Fibroblast of lung (primary cell): ENCODE data around the gene TNS1. TPM values are rescaled to one million over a fixed set of nuclear protein-coding genes. Genes with fewer than 3 reads are reported as not detected.

Source experiments
- DNase-seq, 2 donors: peaks; one replicate each; pipeline versions ENCODE4 v3.0.0 to v3.0.0-alpha.2; 2010; ENCODE audit warnings: low read depth in 2 of 2
- H2AFZ ChIP-seq: 2 replicates; pipeline ENCODE4 v1.5.1; 2012; ENCODE audit warnings: low read length, control low read depth, inconsistent platforms
- H3K27ac ChIP-seq: 2 replicates; pipeline ENCODE4 v1.5.1; 2011; ENCODE audit warnings: low read length, control low read depth; ENCODE audit not compliant: insufficient read depth
- H3K27me3 ChIP-seq: 2 replicates; pipeline ENCODE4 v1.5.1; 2011; ENCODE audit warnings: mild to moderate bottlenecking, low read length; ENCODE audit not compliant: control insufficient read depth, insufficient read depth
- H3K36me3 ChIP-seq: 2 replicates; pipeline ENCODE4 v1.5.1; 2011; ENCODE audit warnings: low read length; ENCODE audit not compliant: control insufficient read depth, insufficient read depth
- H3K4me1 ChIP-seq: 2 replicates; pipeline ENCODE4 v1.5.1; 2011; ENCODE audit warnings: low read length; ENCODE audit not compliant: control insufficient read depth, insufficient read depth; ENCODE audit errors: extremely low read depth
- H3K4me2 ChIP-seq: 2 replicates; pipeline ENCODE4 v1.5.1; 2011; ENCODE audit warnings: low read length, control low read depth; ENCODE audit not compliant: insufficient read depth; ENCODE audit errors: extremely low read depth
- H3K4me3 ChIP-seq, 4 experiments: fragments of 200-600 bp in 1 of 4; sonication (generic) in 1 of 4; replicated peaks in 1 of 4; 2 replicates each; pipeline ENCODE4 v1.5.1; 2011 to 2016; ENCODE audit warnings: low read length in 4 of 4, low read depth in 3 of 4, mild to moderate bottlenecking in 3 of 4, control low read depth in 2 of 4, inconsistent platforms in 1 of 4, mixed read lengths in 1 of 4; ENCODE audit not compliant: insufficient read depth in 1 of 4; ENCODE audit errors: control extremely low read depth in 1 of 4
- H3K79me2 ChIP-seq: 2 replicates; pipeline ENCODE4 v1.5.1; 2012; ENCODE audit warnings: mild to moderate bottlenecking, low read length, inconsistent platforms; ENCODE audit not compliant: control insufficient read depth, insufficient read depth
- H3K9ac ChIP-seq: 2 replicates; pipeline ENCODE4 v1.5.1; 2011; ENCODE audit warnings: mild to moderate bottlenecking, low read length, control low read depth; ENCODE audit not compliant: insufficient read depth
- H3K9me3 ChIP-seq: 2 replicates; pipeline ENCODE4 v1.5.1; 2012; ENCODE audit warnings: low read depth, low read length; ENCODE audit not compliant: control insufficient read depth, insufficient read depth
- H4K20me1 ChIP-seq: 2 replicates; pipeline ENCODE4 v1.5.1; 2011; ENCODE audit warnings: low read length; ENCODE audit not compliant: control insufficient read depth, insufficient read depth; ENCODE audit errors: extremely low read depth
- CTCF ChIP-seq, 2 donors: IDR thresholded peaks in 1 of 2; conservative IDR thresholded peaks in 1 of 2; 1 replicate in 1 of 2; 2 replicates in 1 of 2; pipeline ENCODE4 v1.5.1; 2011 to 2012; ENCODE audit warnings: low read length in 2 of 2, control low read depth in 1 of 2, inconsistent platforms in 1 of 2, low read depth in 1 of 2, mild to moderate bottlenecking in 1 of 2
- EZH2 ChIP-seq: IDR thresholded peaks from 2 replicates; pipeline ENCODE4 v1.5.1; 2012; ENCODE audit warnings: low read length, control low read depth, mild to moderate bottlenecking; ENCODE audit errors: missing control alignments
- polyA plus RNA-seq, 2 donors: library from polyadenylated mRNA; depleted of rRNA in 1 of 2; stranded (reverse) in 1 of 2; unstranded in 1 of 2; fragments of >200 nt; gene quantifications; 2 replicates each; pipeline ENCODE4 v1.2.1, GENCODE V29; 2011 to 2012; ENCODE audit warnings: missing spikeins in 1 of 2
- total RNA-seq: library from RNA; depleted of rRNA; stranded (reverse); fragments of >200 nt; gene quantifications from 2 replicates; pipeline ENCODE4 v1.2.1, GENCODE V29; 2014

The TNS1 gene
- total and polyA plus RNA-seq, 2 donors (not counting 1 experiment from before 2014, with no cell fraction given) = 44.4 to 47.1 TPM

DNA sequence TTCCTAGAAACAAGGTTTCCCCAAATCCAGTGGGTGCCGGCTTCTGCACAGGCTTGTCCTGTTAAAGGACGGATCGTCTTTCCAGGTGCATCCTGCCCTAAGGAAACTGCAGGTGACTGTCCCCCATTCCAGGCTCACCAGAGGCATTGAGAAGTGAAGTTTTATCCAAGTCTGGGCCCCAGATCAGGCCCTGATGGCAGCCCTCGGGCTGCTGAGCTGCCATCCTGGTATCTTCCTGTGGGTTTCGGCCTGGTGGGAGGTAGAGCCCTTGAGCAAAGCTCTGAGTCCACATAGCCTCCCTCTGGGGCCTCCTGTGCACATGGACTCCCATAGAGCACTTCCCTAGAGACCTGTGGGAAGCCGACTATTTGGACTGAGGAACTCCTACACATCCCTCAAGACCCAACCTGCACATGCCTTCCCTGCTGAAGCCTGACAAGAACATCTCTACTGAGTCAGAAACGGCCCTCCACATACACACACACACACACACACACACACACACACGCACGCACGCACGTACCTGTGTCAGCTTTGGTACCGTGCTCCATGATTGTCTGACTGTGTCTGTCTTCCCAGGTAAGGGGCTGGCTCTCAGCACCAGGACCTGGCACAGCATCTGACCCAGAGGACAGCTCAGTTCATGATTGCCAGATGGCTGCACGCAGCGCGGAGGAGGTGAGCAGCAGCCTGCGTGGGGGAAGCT lies 16.4 kb downstream of the TNS1 start:
- no peak overlapping the region for H3K9ac ChIP-seq
- TF ChIP-seq EZH2 (no peak), CTCF (conservative IDR thresholded peaks at IDR 0.05 in 1 of 2, IDR thresholded peaks at IDR 0.05 in 1 of 2; ENCODE audit: low read depth in 1 of 2, low read length in 2 of 2) (no peak)
- H3K27me3 ChIP-seq = no peaks in the 10 kb centered on the region
- peaks cover 7% of the 10 kb centered on the region for H3K4me1 ChIP-seq
- no peak overlapping the region for H2AFZ ChIP-seq
- no peak overlapping the region for H3K4me3 ChIP-seq
- no peaks in the 10 kb centered on the region for H4K20me1 ChIP-seq
- DNase-seq = no peak
- peaks cover 6% of the 10 kb centered on the region for H3K79me2 ChIP-seq
- H3K4me2 ChIP-seq = no peak overlapping the region
- no peak overlapping the region for H3K27ac ChIP-seq
- H3K9me3 ChIP-seq = no peaks in the 10 kb centered on the region
- H3K36me3 ChIP-seq = peaks cover 12% of the 10 kb centered on the region

- Histone ChIP-seq H3K9ac (no peak overlapping the region), H3K4me2 (no peak overlapping the region), H3K27ac (no peak overlapping the region), H3K27me3 (no peaks in the 10 kb centered on the region), H3K9me3 (no peaks in the 10 kb centered on the region), H3K4me3 (no peak overlapping the region), H2AFZ (no peak overlapping the region), H4K20me1 (no peaks in the 10 kb centered on the region), H3K79me2 (peaks cover 4% of the 10 kb centered on the region), H3K36me3 (peaks cover 6% of the 10 kb centered on the region), H3K4me1 (peaks cover 20% of the 10 kb centered on the region)
- no peak for TF ChIP-seq CTCF (conservative IDR thresholded peaks at IDR 0.05 in 1 of 2, IDR thresholded peaks at IDR 0.05 in 1 of 2; ENCODE audit: low read depth in 1 of 2, low read length in 2 of 2)
- no peak for TF ChIP-seq EZH2
- no peak for DNase-seq
Observed at GRCh38 chr2:217983276-217984233, 19.2 kb downstream of the TNS1 start.

DNA sequence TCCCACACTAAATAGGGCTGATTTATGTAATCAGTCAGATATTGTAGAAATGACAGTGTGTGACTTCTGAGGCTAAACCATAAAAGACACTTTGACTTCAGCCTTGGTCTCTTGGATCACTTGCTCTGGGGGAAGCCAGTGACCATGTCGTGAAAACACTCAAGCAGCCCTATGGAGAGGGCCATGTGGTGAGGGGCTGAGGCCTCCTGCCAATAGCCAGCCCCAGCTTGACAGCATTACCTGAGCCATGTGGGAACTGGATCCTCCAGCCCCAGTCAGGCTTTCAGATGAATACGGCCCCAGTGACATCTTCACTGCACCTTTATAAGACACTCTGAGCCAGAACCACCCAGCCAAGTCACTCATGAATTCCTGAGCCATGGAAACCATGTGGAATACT lies 20.8 kb downstream of the TNS1 start:
- no peaks in the 10 kb centered on the region for H3K9me3 ChIP-seq
- H3K27me3 ChIP-seq = no peaks in the 10 kb centered on the region
- H3K36me3 ChIP-seq = no peaks in the 10 kb centered on the region
- H3K4me2 ChIP-seq = no peak overlapping the region
- H2AFZ ChIP-seq = no peak overlapping the region
- no peak for DNase-seq
- H3K4me3 ChIP-seq = no peak overlapping the region
- H3K9ac ChIP-seq = no peak overlapping the region
- no peaks in the 10 kb centered on the region for H4K20me1 ChIP-seq
- no peak overlapping the region for H3K27ac ChIP-seq
- no peaks in the 10 kb centered on the region for H3K79me2 ChIP-seq
- peaks cover 13% of the 10 kb centered on the region for H3K4me1 ChIP-seq
- no peak for TF ChIP-seq EZH2
- TF ChIP-seq CTCF (conservative IDR thresholded peaks at IDR 0.05 in 1 of 2, IDR thresholded peaks at IDR 0.05 in 1 of 2; ENCODE audit: low read depth in 1 of 2, low read length in 2 of 2) = no peak
